Rectal smooth muscle tissue (tissue), 1 donor: ENCODE measurements around the gene OSM.

ENCODE experiments used
- H3K27ac ChIP-seq: one replicate; pipeline ENCODE4 v1.7.0; 2013; ENCODE audit warnings: low read depth, low read length, inconsistent platforms
- H3K27me3 ChIP-seq: one replicate; pipeline ENCODE4 v1.7.0; 2013; ENCODE audit warnings: low read length; ENCODE audit not compliant: control insufficient read depth, insufficient read depth
- H3K36me3 ChIP-seq: one replicate; pipeline ENCODE4 v1.7.0; 2013; ENCODE audit warnings: low read length; ENCODE audit not compliant: control insufficient read depth, insufficient read depth
- H3K4me1 ChIP-seq: one replicate; pipeline ENCODE4 v1.7.0; 2013; ENCODE audit warnings: low read length; ENCODE audit not compliant: control insufficient read depth, insufficient read depth
- H3K4me3 ChIP-seq: one replicate; pipeline ENCODE4 v1.7.0; 2013; ENCODE audit warnings: low read length
- H3K9ac ChIP-seq: one replicate; pipeline ENCODE4 v1.7.0; 2013; ENCODE audit warnings: low read length

OSM gene

DNA sequence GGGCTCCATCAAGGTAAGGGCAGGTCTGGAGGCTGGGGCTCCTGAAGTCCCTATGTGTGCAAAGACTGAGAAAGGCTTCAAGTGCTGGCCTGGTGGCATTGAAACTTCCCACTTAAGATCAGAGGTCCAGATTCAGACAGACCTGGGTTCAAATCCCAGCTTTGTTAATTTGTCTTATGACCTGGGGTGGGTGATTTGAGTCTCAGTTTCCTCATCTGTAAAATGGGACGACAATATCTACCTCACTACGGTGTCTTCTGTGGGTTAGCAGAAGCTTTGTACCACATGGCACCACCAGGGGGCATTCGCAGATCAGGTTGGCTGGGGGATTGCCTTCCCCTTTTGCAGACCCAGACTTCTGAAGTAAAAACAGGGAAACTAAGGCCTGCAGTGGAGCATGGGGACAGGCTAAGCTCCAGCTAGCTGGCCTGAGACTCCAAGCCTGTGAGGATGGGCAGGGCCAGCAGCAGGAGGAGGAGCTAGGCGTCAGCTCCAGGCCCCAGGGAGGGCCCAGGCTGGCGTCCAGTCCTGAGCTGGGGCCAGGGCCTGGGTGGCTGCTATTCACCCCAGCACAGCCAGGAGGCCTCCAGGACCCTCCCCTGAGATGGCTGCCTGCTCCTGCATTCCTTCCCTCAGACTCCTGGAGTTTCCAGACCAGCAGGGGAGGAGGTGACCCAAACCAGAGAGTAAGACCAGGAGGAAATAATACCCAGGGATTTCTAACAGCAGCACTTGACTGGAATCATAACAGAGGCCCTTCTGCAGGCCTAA lies 21.2 kb upstream of the OSM start:
- no peak overlapping the region for H3K9ac ChIP-seq
- peak overlapping the region; percentile 74 for H3K27ac ChIP-seq
- H3K4me1 ChIP-seq, result peaks cover 22% of the 10 kb centered on the region
- H3K27me3 ChIP-seq, result no peaks in the 10 kb centered on the region
- peak overlapping the region; percentile 89 for H3K4me3 ChIP-seq
- peaks cover 5% of the 10 kb centered on the region for H3K36me3 ChIP-seq

DNA sequence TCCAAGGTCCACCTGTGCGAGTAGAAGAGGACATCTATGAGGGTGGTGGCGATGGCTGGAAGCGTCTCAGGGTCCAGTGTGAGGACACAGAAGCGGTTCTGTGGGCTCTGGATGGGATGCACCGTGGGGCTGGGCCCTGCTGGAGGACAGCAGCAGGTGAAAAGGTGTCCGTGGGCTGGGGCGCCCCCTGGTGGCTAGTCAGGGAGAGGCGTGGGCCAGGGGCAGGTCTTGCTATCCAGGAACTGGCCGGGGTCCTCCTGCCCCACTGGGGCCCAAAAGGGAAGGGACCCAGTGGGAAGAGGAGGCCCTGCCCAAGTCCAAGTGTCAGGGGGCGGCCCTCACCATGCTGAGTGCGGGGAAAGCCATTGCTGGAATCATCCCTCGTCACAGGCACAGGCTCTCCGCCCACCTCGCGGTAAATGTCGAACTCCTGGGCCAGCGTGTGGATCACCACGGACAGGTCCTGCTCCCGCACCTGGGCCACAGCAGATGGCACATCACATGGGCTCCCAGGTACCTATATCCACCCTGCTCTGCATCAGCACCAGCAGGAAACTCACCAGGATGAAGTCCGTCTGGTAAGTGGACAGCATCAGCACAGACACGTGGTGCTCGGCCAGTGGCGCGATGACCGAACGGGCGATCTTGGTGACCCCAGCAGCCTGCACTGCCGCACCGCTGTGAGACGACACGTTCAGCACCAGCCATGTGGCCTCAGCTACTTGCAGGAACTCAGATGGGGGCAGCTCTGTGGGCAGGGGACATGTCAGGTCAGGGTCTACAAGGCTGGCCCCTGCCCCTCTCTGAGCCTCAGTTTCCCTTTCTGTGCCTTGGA lies 20.4 kb upstream of the OSM start:
- H3K4me1 ChIP-seq, result peaks cover 22% of the 10 kb centered on the region
- H3K27ac ChIP-seq, result no peak overlapping the region
- H3K9ac ChIP-seq, result no peak overlapping the region
- no peaks in the 10 kb centered on the region for H3K27me3 ChIP-seq
- no peak overlapping the region for H3K4me3 ChIP-seq
- H3K36me3 ChIP-seq, result no peaks in the 10 kb centered on the region

DNA sequence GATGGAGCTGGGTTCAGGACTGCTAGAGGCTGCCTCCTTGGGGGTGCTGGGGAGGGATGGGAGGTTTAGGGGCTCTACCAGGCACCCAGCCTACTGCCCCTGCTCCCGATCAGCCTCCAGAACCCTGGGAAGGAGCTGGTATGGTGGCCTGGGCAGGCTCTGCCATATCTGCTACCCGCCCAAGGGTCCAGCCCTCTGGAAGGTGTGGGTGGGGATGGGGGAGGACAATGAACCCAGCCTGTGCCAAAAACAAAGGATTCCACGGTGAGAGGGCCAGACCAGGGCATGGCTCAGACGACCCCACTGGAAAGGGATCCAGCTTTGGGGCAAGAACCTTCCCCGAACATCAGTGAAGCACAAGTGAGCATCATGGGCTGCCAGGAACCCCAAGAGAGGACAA lies 19.7 kb upstream of the OSM start:
- H3K27ac ChIP-seq, result no peak overlapping the region

DNA sequence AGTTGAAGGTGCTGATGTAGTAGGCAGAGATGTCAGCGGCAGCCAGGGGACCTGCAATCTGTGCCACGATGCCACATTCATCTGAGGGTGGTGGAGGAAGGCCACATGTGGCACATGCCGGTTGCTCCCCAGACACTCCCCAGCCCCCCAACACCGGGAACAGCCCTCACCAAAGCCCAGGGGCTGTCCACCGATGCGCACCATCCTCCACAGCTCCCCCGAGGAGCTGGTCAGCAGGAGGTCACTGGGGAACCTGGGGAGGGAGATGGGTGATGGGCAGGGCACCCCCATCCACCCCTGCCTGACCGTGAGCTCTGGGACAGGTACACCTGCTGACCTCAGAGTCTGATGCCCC lies 19.2 kb upstream of the OSM start:
- Histone ChIP-seq H3K4me1 (peaks cover 14% of the 10 kb centered on the region), H3K36me3 (no peaks in the 10 kb centered on the region), H3K4me3 (no peak overlapping the region), H3K27me3 (no peaks in the 10 kb centered on the region), H3K9ac (no peak overlapping the region), H3K27ac (no peak overlapping the region)

More for the DNA sequence above, 19.7 kb upstream of the OSM start:
- Histone ChIP-seq H3K27me3 (no peaks in the 10 kb centered on the region), H3K4me1 (peaks cover 20% of the 10 kb centered on the region), H3K36me3 (no peaks in the 10 kb centered on the region), H3K4me3 (no peak overlapping the region), H3K9ac (no peak overlapping the region)

DNA sequence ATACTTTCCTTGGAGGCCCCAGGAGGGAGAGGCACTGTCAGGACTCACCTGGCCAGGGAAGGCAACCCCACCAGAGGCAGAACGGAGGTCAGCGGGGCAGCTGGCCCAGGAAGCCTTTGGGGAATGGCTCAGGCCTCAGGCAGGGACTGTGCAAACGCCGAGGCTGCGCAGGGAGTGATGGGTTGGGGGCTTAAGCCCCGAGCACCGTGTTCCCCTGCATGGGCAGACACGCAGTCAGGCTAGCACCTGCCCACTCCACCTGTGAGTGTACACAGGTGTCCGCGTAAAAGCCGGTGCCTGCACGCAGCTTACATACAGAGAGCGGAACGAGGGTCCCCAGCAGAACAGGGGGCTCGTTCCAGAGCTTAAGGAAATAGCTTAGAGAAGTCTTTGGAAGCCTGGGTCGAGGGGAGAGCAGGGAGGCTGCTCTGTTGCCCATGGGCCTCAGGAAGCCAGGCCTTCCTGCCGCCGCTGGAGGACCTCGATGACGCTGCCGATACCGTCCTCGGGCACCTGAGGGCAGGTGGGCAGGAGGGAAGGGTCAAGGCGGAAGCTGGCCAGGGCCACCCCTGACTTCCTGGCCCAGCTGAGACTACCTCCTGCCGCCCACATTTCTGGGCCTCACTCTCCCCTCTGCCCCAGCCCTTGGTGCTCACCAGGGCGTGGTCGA lies 18.7 kb upstream of the OSM start:
- Histone ChIP-seq H3K4me1 (peaks cover 9% of the 10 kb centered on the region), H3K27me3 (no peaks in the 10 kb centered on the region), H3K4me3 (no peak overlapping the region), H3K27ac (no peak overlapping the region), H3K9ac (no peak overlapping the region), H3K36me3 (no peaks in the 10 kb centered on the region)

DNA sequence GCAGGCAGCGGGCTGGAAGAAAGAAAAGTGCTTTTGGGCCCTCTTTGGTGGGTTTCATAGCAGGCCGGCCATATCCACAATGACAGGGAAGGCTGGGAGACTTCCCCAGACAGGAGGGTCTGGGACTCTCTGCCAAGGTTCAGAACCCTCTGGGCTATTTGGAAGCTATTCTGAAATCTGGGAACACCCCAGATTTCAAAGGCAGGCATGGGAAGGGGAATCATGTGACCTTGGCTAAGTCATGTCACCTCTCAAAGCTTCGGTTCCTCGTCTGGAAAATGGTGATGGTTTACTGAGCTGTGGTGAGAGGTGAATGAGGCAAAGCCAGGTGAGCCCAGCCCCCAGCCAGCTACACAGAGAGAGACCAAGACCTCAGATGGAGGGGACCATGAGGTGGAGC lies 18.0 kb upstream of the OSM start:
- H3K9ac ChIP-seq, result no peak overlapping the region
- peaks cover 5% of the 10 kb centered on the region for H3K4me1 ChIP-seq
- H3K36me3 ChIP-seq, result no peaks in the 10 kb centered on the region
- no peak overlapping the region for H3K4me3 ChIP-seq
- H3K27ac ChIP-seq, result no peak overlapping the region
- no peaks in the 10 kb centered on the region for H3K27me3 ChIP-seq

DNA sequence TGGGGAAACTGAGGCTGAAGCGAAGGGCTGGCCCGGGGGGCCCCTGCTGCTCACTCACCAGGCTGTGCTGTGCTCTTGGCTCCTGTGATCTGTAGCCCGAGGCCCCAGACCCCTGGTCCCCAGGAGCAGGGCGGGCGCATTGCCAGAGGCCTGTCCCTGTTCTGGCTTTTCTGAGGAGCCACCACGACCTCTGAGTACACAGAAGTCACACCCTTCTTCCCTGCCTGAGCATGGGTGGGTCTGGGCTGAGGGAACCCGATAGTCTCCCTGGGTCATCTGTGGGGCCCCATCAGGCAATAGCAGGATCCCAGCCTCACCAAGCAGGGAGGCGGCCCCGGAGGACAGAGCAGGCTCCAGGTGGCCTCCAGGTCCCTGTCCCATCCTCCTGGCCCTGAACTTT lies 17.5 kb upstream of the OSM start:
- H3K27ac ChIP-seq, result no peak overlapping the region
- H3K4me3 ChIP-seq, result no peak overlapping the region
- H3K27me3 ChIP-seq, result no peaks in the 10 kb centered on the region
- peaks cover 5% of the 10 kb centered on the region for H3K4me1 ChIP-seq
- no peaks in the 10 kb centered on the region for H3K36me3 ChIP-seq
- H3K9ac ChIP-seq, result no peak overlapping the region

DNA sequence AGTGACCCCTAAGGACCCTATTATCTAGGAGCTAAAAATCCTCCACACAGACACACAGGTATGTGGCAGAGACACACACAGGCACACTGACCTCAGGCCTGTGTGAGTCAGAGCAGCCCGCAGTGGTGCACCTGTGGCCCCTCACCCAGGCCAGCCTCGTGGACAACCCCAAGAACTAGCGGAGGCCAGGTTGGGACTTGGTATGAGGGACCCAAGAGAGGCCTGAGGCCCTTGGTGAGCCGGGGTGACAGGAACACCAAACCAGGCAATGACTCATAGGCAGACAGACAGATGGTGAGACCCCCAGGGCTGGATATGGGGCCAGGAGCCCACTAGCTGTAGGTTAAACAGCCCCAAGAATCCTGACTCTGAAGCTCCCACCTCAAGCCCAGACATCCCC lies 16.7 kb upstream of the OSM start:
- Histone ChIP-seq H3K4me3 (no peak overlapping the region), H3K4me1 (peaks cover under 1% of the 10 kb centered on the region), H3K27me3 (no peaks in the 10 kb centered on the region), H3K27ac (no peak overlapping the region), H3K9ac (no peak overlapping the region), H3K36me3 (no peaks in the 10 kb centered on the region)

DNA sequence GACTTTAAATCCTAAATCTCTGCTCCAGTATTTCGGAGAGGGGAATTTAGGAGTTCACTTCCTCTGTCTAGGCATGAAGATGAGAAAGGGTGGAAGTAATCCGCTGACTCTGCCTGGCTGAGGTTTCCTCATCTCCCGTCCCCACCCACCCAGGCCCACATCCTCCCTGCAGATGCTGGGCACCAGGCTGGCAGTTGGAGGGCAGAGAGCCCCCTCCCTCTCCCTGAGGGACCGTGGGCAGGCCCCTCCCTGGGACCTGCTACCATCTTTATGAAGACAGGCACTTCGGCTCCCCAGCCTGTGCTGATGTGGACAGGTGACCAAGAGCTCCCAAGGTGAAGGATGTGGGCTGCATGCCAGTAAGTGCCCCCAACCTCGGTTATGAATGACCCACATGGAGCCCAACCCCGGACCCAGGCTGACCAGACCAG lies 16.0 kb upstream of the OSM start:
- no peaks in the 10 kb centered on the region for H3K27me3 ChIP-seq
- no peak overlapping the region for H3K4me3 ChIP-seq
- H3K27ac ChIP-seq, result no peak overlapping the region
- no peaks in the 10 kb centered on the region for H3K36me3 ChIP-seq
- H3K4me1 ChIP-seq, result no peaks in the 10 kb centered on the region
- H3K9ac ChIP-seq, result no peak overlapping the region

DNA sequence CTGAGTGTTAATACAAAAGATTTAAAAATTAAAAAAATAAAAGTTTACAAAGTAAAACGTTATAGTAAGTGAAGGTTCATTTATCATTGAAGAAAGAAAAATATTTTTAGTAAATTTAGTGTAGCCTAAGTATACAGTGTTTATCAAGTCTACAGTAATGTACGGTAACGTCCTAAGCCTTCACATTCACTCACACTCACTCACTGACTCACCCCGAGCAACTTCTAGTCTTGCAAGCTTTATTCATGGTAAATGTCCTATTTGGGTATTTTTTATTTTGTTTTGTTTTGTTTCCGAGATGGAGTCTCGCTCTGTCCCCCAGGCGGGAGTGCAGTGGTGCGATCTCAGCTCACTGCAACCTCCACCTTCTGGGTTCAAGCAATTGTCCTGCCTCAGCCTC lies 13.9 kb upstream of the OSM start:
- Histone ChIP-seq H3K9ac (no peak overlapping the region), H3K36me3 (no peaks in the 10 kb centered on the region), H3K4me3 (no peak overlapping the region), H3K4me1 (no peaks in the 10 kb centered on the region), H3K27ac (no peak overlapping the region), H3K27me3 (no peaks in the 10 kb centered on the region)

DNA sequence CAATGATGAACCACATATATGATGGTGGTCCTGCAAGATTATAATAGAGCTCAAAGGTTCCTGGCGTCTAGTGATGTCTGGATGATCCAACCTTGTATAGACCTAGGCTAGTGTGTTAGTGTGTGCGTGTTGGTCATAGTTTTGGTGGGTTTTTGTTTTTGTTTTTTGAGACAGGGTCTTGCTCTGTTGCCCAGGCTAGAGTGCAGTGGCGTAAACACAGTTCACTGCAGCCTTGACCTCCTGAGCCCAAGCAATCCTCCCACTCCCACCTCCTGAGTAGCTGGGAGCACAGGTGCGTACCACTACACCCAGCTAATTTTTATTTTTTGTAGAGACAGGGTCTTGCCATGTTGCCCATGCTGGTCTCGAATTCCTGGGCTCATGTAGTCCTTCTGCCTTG lies 13.3 kb upstream of the OSM start:
- Histone ChIP-seq H3K27me3 (no peaks in the 10 kb centered on the region), H3K36me3 (no peaks in the 10 kb centered on the region), H3K4me3 (no peak overlapping the region), H3K9ac (no peak overlapping the region), H3K27ac (no peak overlapping the region), H3K4me1 (no peaks in the 10 kb centered on the region)

DNA sequence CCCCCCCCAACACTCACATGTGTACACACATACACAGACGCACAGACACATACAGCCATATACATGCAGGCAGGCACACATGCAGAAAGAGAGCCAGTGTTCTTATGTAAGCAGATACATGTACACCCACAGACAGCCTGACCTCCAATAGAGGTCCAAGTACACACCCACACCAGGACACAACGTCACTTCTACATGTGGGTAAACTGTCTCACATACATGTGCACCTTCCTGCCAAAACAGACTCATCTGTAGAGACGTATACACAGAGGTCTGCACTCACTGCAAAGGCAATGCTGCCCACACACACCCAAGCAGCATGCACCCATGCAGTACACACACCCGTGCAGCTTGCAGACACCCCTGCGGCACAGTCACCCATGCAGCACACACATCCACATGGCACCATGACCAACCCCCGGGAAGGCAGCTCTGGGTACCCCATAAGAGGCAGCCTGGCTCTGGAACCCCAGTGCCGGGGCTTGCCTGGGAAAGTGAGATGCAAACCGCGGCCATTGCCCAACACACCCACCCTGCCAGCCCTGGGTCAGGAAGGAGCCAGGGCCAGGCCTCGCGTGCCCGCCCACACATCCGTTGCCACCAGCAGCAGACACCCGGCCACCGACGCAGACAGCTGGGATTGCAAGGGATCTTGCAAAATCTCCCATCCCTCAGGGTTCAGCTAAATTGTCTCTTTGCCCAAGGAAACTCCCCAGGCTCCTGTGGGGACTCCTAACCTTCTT lies 12.6 kb upstream of the OSM start:
- Histone ChIP-seq H3K4me3 (no peak overlapping the region), H3K9ac (no peak overlapping the region), H3K36me3 (no peaks in the 10 kb centered on the region), H3K27ac (no peak overlapping the region), H3K4me1 (no peaks in the 10 kb centered on the region), H3K27me3 (no peaks in the 10 kb centered on the region)
